HG03469 (cell line): Measurements from ENCODE around the gene GPR62.
A peak's percentile ranks its signal among the peaks of the same experiment; 100 is the strongest.
"Not testable (repeated sequence)": the region's sequence is repeated elsewhere in the genome, so short reads cannot be mapped to it uniquely, and the experiment has no call there.

Source experiments
- ATAC-seq: cut with Tn5 transposase; IDR thresholded peaks from one replicate; pipeline ENCODE4 v1.9.1; 2021; ENCODE audit warnings: mild to moderate bottlenecking, moderate library complexity, moderate number of reproducible peaks; ENCODE audit not compliant: unreplicated experiment

The GPR62 gene

DNA sequence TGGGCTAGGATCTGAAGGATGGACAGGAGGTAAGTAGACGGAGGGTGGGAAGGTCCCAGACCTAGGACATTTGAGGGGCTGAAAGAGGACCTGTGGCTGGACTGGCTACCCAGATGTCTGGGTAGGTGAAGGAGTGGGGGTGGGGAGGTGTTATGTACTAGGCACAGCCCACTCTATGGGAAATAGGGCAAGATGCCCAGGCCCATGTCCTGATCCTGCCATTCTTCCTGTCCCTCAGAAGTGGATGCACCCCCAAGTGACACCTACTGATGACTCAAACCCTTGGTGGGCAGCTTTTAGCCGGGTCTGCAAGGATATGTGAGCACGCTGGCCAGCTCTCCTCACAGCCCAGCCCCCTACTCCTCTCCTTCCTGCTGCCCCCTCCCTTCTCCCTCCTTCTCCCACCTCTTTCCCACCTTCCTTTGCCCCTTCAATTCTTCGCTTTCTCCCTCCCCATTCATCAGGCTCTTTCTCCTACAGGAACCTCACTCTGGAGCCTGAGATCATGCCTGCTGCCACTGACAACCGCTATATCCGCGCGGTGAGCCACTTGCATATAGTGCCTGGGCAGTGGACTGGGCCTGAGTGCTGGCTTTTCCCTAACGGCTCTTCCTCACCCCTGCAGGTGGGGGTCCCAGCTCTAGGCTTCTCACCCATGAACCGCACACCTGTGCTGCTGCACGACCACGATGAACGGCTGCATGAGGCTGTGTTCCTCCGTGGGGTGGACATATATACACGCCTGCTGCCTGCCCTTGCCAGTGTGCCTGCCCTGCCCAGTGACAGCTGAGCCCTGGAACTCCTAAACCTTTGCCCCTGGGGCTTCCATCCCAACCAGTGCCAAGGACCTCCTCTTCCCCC, 33.3 kb downstream of the GPR62 start:
- ATAC-seq, result no peak

DNA sequence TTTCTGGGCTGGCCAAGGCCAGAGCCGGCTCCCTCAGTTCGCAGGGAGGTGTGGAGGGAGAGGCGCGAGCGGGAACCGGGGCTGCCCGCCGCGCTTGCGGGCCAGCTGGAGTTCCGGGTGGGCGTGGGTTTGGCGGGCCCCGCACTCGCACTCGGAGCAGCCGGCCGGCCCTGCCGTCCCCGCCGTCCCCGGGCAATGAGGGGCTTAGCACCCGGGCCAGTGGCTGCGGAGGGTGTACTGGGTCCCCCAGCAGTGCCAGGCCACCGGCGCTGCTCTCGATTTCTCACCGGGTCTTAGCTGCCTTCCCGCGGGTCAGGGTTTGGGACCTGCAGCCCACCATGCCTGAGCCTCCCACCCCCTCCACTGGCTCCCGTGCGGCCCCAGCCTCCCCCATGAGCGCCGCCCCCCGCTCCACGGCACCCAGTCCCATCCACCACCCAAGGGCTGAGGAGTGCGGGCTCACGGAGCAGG, 35.4 kb downstream of the GPR62 start:
- ATAC-seq, result not testable (repeated sequence)

DNA sequence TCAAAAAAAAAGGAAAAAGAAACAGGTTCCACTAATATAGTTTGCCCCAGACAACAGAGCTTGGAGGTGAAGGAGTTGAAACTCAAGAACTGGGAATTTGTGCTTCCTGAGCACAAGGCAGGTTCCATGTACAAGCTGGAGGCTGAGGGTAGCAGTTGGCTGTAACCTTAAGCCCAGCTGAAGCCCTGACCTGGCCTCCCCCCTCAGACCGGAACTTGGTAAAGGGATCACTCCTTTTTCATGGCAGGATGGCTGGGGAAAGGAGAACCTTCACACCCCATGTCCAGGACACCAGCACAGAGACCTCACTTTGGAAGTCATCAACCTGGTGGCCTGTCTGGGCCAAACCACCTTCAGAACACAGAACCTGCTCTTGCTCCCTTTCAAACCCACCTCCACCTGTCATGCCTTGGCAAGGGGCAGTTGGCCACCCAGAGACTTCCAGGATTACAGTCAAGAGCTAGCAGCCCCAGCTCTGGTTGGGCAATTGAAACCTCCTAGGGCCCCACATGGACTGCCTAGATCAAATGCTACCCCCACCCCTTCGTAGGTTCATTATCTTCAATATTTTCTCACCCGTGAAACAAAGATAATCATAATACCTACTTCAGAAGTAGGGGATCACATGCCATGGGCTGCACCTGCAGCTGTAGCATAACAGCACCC, 37.0 kb downstream of the GPR62 start:
- no peak for ATAC-seq

DNA sequence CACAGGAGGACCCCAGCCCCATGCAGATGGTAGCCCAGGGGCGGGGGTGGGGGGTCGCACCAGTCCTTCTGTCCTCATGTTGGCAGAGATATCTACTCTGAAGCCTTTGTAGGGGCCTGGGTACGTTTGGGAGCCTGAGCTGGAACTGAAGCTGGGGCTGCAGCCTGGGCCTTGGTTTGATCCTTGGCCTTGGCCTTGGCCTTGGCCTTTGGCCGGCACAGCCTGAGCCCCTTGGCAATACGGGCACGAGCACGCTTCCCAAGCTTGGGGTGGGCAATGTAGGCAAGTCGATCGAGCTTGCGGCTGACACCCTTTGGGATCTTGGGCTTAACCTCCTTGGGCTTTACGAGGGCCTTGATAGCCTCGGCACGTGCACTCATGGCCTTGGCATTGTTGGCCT, 38.5 kb downstream of the GPR62 start:
- not testable (repeated sequence) for ATAC-seq

DNA sequence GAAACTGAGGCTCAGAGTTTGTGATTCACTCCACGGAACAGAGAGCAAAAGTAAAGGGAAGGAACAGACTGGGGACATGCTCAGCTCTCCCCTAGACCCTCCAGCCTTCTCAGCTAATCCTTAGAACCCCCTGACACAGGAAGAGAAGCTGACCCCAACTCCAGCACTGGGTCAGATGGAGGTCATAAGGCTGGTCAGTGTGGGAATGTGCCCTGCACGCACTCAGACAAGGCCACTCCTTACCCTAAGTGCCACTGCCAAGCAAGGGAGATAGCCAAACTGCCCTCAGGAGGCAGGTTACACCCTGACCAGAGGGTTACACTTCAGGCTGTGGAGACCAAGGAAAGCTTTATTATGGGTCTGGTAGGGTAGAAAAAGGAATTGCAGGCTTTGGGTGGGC, 39.3 kb downstream of the GPR62 start:
- ATAC-seq, result no peak

DNA sequence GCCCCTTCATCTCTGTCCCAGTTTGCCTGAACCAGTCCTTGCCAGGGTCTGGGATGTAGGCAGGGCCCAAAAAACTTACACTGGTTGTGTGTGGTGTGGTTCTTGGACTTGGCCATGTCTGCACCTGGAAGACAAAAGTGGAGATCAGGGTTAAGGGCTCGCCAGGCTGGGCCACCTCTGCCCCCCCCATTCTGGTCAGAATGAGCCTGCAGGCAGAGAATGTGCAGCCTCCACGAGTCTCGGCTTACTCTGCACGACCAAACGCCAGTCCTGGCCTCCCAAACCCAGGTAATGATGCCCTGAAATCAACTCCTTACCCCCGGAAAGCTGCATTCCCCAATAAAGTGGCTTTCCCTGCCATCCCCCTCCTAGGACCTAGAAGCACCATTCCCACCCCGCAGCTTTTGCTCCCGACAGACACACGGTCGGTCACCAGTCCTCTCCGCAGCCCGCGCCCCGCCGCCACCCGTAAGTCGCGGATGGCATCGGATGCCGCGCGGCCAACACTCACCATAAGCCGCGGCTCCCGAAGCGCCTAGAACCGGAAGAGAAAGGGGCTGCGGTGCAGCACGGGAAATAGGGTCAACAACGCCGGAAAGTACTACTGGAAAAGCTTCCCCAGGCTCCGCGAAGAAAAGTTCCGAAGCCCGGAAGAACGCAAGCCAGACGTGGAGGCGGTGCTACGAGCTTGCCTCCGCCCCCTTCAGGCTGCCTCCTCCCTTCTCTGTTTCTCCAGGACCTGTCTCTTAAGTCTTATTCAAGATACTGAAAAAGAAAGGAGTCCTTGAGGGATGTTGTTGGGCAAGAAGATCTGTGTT, 40.4 kb downstream of the GPR62 start, which contains the start of gene RPL29:
TSS of gene RPL29 (minus strand) at position 550 of the 818 bp plus-strand sequence. CDS start at position 116, 434 bp downstream.
- ATAC-seq, result peak; percentile 58

DNA sequence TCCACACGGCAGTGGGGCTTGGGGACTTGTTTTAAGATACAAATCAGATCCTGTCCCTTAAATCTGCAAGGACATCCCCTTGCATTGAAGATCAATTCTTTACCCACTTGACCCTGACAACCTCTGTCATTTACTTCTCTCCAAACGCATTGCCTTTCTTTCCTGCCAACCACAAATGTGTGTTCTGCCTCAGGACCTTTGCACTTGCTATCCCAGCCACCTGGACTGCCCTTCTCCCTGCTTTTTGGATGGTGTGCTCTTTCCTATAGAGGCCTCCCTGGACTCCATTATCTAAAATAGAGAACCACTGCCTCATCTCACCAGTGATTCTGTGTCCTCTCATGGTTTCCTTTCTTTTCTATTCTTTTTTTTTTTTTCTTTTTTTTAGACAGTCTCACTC, 42.0 kb downstream of the GPR62 start:
- no peak for ATAC-seq

DNA sequence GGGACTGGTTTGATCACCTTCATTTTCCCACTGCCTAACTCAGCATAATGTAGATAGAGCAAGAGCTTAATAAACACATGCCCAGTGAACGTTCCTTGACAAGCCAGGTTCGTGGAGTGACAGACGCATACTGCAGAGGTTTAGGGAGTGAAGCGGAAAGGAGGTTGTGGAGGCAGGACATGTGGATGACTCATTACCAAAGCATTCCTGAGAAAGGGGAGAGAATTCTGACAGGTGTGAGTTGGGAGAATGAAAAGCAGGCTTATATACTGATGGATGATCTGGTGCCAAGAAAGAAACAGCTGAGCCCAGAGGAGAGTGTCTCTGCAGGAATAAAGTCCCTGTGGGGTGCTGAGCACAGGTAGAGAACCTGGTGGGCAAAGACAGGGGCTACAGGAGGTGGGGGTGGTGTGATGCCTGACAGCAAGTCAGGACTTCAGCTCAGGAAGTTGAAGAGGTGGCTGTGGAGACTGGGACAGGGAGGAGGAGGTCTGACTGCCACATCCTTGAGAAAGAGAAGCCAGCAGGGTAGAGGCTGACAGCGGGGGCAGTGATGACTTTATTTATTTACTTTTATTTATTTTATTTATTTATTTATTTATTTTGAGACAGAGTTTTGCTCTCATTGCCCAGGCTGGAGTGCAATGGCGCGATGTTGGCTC, 42.9 kb downstream of the GPR62 start:
- no peak for ATAC-seq

DNA sequence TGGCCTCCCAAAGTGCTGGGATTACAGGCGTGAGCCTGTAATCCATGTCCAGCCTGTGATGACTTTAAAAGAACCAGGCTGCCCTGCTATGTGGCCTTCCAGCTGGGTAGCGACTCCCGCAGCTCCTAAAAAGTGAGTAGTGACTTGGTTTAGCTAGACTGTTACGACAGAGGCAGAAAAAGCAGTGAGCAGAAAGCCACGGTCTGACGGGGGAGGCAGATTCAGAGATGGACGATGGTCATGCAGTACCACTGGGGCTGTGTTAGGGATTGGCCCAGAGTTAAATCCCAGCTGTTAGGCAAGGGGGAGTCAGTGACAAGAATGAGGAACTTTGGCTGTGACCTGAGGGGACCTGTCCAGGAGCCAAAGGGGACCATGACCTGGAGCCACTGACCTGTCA, 43.6 kb downstream of the GPR62 start:
- no peak for ATAC-seq

DNA sequence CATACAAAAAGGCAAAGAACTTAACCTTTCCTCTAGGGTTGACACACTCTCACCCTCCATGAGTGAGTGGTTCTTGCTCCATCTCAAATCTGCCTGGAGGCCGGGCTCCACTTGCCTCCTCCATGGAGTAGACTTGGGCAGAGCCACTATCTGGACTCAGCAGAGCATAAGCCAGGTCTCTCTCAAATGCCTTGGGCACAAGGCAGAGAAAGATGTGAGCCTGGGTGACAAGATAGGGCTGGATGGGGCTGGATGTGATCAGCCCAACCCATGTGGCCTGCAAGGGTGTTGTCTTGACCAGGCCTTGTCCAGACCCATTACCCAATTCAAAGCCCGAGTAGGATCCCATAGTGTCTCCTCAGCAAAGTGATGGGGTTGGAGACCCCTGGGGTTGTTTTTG, 44.7 kb downstream of the GPR62 start:
- no peak for ATAC-seq

DNA sequence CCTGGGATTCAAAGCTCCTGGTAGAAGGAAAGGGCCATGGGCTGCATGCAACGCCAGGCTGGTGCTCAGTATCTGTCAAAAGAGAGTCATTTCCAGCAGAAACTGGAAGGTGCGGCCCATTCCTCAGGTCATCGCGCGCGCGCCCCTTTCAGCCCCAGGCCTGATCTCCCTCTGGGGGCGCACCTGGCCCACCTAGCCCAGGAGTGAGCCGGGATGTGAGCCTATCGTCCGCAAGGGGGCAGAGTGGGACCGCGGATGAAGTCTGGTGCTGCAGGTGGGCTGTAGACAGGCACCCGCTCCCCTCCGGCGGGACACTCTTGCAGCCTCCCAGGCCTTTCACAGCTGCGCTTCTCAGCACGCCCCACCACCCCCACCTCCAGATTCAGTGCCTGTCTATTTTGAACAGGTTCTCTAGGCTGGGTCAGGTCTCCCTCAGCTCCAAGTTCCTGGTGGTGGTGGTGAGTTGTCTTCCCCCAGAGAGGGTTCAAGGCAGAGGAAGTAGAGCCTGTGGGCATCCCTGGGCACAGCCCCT, 46.3 kb downstream of the GPR62 start:
- peak; percentile 69 for ATAC-seq

DNA sequence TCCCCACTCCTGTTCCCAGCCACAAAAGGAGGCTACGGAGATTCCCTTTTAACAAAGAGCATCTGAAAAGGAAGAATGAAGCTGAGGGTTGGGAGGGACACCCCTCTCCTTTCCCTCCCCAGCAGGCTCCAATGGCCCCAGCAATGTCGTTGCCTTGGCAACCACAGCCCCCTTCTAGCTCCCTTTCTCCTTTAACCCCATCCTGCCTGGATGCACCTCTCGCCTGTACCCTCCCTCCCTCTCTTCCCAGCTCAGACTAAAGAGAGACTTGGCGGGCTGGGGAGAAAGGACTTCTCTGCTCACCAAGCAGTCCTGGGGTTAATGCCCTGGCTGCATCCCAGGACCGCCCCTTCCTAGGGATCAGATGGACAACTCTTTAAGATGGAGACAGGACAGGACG, 47.6 kb downstream of the GPR62 start:
- no peak for ATAC-seq

DNA sequence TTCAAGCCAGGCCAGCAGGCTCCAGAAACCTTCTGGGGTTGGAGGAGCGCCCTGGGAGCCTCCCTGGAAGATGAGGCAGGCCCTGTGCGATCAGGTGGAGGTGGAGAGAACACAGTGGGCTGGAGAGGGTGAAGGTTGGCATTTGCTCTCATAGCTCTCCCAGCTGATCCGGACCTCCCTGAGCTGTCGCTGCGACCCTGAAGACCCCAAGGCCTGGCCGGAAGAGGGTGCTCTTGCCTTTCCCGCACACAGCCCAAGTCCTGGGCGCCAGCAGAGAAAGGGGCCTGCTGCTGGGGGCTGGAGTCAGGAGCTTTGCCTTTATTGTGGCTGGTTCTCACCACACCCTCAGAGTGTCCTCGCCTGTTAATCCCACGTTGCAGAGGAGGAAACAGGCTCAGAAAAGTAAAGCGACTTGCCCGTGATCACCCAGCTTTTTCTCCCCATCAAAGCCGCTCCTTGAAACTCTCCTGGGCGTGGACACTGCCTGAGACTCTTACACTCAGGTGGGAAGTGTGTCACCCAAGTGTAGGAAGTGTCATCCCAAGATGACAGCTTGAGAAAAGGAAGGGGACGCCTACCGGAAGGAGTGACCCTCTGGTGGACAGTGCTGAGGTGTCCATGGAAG, 49.1 kb downstream of the GPR62 start:
- no peak for ATAC-seq

DNA sequence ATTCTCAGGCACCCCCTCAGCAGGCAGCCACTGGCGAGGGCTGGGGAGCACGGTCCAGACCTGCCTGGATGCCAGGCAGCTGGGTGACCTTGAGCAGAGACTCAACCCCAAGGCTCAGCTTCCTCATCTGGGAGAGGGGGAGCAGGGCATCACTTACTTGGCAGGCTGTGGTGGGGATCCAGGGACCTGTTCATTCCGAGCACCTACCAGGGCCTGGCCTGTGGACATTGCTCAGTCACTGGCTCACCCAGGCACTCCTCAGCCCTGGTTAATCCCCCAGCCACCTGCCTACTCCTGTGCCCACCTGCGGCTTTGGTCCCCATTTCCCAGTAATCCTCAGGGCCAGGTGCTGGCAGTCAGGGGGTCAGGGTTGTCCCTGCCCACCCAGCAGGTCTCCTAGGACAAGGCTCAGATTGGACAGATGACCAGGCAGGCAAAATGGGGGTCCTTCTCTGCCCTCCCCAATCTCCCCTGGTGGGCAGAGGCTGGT, 49.8 kb downstream of the GPR62 start:
- no peak for ATAC-seq

DNA sequence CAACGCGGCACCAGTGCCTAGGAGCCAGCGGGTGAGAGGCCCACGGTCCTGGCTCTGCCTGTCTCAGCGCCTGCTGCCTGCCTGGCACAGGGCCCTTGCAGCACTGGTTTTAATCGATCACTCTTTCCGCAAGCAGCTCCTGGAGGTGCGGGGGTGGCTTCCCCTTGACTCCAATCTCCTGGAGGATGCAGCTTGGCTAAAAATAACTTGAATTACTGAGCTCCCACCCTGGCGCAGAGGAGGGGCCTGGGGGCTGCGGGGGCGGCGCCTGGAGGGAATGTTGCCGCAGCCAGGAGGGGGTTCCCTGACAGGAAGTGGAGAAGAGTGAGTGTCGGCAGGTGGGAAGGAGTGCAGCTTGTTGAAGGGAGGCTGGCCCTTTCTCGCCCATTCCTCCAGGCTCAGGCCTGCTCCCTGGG, 50.4 kb downstream of the GPR62 start:
- no peak for ATAC-seq

DNA sequence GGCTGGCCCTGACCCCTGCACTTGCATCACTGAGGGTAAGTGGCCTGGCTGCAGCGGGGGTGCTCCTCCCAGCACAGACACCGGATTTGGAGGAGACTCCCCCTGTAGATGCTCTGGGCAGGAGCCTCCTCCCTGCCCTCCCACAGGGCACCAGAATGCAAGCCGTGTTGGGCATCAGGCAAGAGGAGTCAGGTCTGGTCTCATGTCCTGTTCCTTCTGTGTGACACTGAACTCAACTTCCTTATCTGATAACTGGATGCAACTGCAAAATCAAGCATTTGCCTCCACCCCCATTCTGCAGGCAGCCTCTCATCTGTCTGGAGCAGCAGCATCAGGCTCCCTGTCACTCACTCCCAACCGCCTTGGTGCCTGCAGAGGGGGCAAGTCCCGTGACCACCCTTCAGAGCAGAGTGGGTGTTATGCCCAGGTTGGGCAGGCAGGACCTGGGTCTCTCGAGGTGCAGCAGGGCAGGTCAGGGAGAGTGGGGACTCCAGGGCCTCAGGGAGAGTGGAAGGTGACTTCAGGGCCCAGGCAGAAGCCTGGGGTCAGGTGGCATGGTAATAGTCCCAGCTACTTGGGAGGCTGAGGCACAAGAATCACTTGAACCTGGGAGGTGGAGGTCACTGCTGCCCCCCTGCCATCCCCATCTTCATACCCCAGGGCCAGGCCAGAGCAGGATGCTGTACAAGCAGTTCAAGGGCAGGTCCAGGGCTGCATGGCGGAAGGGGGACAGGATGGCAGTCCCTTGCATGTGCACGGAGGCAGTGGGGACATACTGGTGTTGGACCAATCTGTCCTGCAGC, 51.0 kb downstream of the GPR62 start:
- ATAC-seq, result no peak

DNA sequence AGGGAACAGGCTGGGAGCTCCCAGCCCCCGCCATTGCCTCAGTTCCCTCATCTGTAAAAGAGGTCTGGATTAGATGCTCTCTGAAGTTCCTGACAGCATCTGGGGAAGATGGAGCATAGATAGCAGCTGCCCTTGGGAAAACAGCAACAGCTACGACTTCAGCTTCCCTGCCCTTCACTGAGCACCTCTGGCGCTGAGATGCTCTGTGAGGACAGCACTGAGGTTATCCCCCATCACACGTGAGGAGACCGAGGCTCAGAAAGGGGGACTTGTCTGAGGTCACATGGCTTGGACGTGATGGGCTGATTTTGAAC, 51.6 kb downstream of the GPR62 start:
- no peak for ATAC-seq
